ENCODE data around the gene PRKCH.

- no peak for TF ChIP-seq POLR2A (IDR thresholded peaks at IDR 0.05; ENCODE audit: extremely low read depth, insufficient read length)
- TF ChIP-seq, protein P1, sequence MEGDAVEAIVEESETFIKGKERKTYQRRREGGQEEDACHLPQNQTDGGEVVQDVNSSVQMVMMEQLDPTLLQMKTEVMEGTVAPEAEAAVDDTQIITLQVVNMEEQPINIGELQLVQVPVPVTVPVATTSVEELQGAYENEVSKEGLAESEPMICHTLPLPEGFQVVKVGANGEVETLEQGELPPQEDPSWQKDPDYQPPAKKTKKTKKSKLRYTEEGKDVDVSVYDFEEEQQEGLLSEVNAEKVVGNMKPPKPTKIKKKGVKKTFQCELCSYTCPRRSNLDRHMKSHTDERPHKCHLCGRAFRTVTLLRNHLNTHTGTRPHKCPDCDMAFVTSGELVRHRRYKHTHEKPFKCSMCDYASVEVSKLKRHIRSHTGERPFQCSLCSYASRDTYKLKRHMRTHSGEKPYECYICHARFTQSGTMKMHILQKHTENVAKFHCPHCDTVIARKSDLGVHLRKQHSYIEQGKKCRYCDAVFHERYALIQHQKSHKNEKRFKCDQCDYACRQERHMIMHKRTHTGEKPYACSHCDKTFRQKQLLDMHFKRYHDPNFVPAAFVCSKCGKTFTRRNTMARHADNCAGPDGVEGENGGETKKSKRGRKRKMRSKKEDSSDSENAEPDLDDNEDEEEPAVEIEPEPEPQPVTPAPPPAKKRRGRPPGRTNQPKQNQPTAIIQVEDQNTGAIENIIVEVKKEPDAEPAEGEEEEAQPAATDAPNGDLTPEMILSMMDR (IDR thresholded peaks at IDR 0.05; ENCODE audit: low read depth, low read length): no peak
Observed at GRCh38 chr14:61374284-61374683, 52.9 kb downstream of the PRKCH start.

All from NB4 (cell line).